Uterus (tissue), 2 donors: ENCODE results near the gene CEP112.

Experiments used
- CTCF ChIP-seq, 4 experiments: fragments of 200-600 bp in 2 of 4; fragments of 450-650 bp in 2 of 4; sonication (generic) in 2 of 4; IDR thresholded peaks; one replicate each; pipeline ENCODE4 v1.5.1; 2016 to 2019; ENCODE audit warnings: antibody characterized with exemption in 4 of 4, mild to moderate bottlenecking in 2 of 4, moderate library complexity in 1 of 4
- POLR2A ChIP-seq, 2 donors: fragments of 450-650 bp; IDR thresholded peaks; one replicate each; pipeline ENCODE4 v1.6.1; 2016; ENCODE audit warnings: antibody characterized with exemption in 2 of 2, mild to moderate bottlenecking in 1 of 2, moderate library complexity in 1 of 2

- TF ChIP-seq POLR2A (IDR thresholded peaks at IDR 0.05) = no peak
- TF ChIP-seq CTCF (IDR thresholded peaks at IDR 0.05) = no peak
Observed at GRCh38 chr17:65797809-65798208, 394.1 kb downstream of the CEP112 start.
